HK-2 (cell line): ENCODE results near the gene UBL4B.

ENCODE experiments used
- DNase-seq: peaks from one replicate; pipeline ENCODE4 v3.0.0-alpha.2; 2018; ENCODE audit not compliant: unreplicated experiment

The UBL4B gene

GRCh38 chr1:110084227-110085078 lies 27.8 kb upstream of the UBL4B start:
- no peak for DNase-seq

GRCh38 chr1:110085671-110086070 lies 26.6 kb upstream of the UBL4B start:
- DNase-seq: no peak

GRCh38 chr1:110086961-110087360 lies 25.3 kb upstream of the UBL4B start:
- DNase-seq: no peak

GRCh38 chr1:110087812-110088738 lies 24.2 kb upstream of the UBL4B start:
- DNase-seq: peak; percentile 28

GRCh38 chr1:110088739-110089316 lies 23.4 kb upstream of the UBL4B start:
- DNase-seq: no peak

GRCh38 chr1:110089561-110090275 lies 22.5 kb upstream of the UBL4B start:
- DNase-seq: no peak

- DNase-seq: no peak
Measured at GRCh38 chr1:110091381-110091780, 20.9 kb upstream of the UBL4B start.

GRCh38 chr1:110091791-110092190 lies 20.5 kb upstream of the UBL4B start:
- DNase-seq: no peak

GRCh38 chr1:110092991-110093390 lies 19.3 kb upstream of the UBL4B start:
- DNase-seq: no peak

GRCh38 chr1:110094931-110095654 lies 17.1 kb upstream of the UBL4B start:
- DNase-seq: no peak

- DNase-seq: no peak
Measured at GRCh38 chr1:110097507-110098221, 14.6 kb upstream of the UBL4B start.

GRCh38 chr1:110098222-110099026 lies 13.8 kb upstream of the UBL4B start:
- DNase-seq: no peak

GRCh38 chr1:110100335-110100734 lies 11.9 kb upstream of the UBL4B start:
- DNase-seq: no peak

GRCh38 chr1:110102081-110102480 lies 10.2 kb upstream of the UBL4B start:
- DNase-seq: no peak

- peak; percentile 66 for DNase-seq
Measured at GRCh38 chr1:110106013-110106941, 6.0 kb upstream of the UBL4B start.

GRCh38 chr1:110107867-110108469 lies 4.3 kb upstream of the UBL4B start:
- DNase-seq: no peak

- DNase-seq: no peak
Measured at GRCh38 chr1:110111081-110111480, 1.2 kb upstream of the UBL4B start.

GRCh38 chr1:110112656-110113055 lies 413 bp downstream of the UBL4B start:
- no peak for DNase-seq
